ENCODE results near the gene PDS5A.

DNA sequence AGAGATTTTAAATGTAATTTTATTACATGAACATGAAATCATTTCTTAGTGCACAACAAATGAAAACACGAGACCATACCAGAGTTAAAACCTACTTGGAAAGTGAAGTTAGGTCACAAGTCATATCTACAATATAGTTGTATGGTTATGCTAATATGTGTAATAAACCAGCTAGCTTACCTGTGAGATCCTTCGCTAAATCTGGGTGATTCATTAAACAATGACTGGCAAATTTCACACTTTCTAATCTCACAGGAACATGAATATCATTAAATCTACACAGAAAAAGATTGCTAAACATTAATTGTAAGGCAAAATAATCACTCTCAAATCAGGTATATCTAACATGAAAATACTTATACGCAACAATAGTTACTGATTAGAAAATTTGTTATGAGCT lies 67.6 kb downstream of the PDS5A start:
- no peak for TF ChIP-seq POLR2A (IDR thresholded peaks at IDR 0.05)
- TF ChIP-seq, protein P1, sequence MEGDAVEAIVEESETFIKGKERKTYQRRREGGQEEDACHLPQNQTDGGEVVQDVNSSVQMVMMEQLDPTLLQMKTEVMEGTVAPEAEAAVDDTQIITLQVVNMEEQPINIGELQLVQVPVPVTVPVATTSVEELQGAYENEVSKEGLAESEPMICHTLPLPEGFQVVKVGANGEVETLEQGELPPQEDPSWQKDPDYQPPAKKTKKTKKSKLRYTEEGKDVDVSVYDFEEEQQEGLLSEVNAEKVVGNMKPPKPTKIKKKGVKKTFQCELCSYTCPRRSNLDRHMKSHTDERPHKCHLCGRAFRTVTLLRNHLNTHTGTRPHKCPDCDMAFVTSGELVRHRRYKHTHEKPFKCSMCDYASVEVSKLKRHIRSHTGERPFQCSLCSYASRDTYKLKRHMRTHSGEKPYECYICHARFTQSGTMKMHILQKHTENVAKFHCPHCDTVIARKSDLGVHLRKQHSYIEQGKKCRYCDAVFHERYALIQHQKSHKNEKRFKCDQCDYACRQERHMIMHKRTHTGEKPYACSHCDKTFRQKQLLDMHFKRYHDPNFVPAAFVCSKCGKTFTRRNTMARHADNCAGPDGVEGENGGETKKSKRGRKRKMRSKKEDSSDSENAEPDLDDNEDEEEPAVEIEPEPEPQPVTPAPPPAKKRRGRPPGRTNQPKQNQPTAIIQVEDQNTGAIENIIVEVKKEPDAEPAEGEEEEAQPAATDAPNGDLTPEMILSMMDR (IDR thresholded peaks at IDR 0.05): no peak
